Left ventricle myocardium superior (tissue), 1 donor: ENCODE measurements around the gene YWHAG. TPM values are rescaled to one million over a fixed set of nuclear protein-coding genes. Genes with fewer than 3 reads are reported as not detected.
A peak's percentile ranks its signal among the peaks of the same experiment; 100 is the strongest.
"Not testable (repeated sequence)": the region's sequence is repeated elsewhere in the genome, so short reads cannot be mapped to it uniquely, and the experiment has no call there.

Experiments
- ATAC-seq: fragments of 200-7000 bp; cut with Tn5 transposase; one replicate; pipeline ENCODE4 v1.9.1; 2020; ENCODE audit warnings: mild to moderate bottlenecking, moderate library complexity
- DNase-seq: peaks from one replicate; pipeline ENCODE4 v3.0.0-alpha.2; 2020
- intact Hi-C: fragments of 100-400 bp; cut with micrococcal nuclease; formaldehyde crosslinking; loops from one replicate; pipeline ENCODE4 v1.11.0; 2022
- total RNA-seq: library from RNA; stranded (reverse); fragmentation: NEBNext Ultra II Directional; extraction: Animal tissue kit (Norgen Biotek cat#: 25700); gene quantifications from one replicate; pipeline ENCODE4 v1.2.1, GENCODE V29; 2021
- donor health status: DM: no; HTN: yes; CAD: no; lungs with severe emphysema.

YWHAG gene
- total RNA-seq, 1 donor from 2014 or later: 238 TPM

GRCh38 chr7:76383089-76383944, 24.5 kb upstream of the YWHAG start:
- ATAC-seq (no peak), DNase-seq (no peak)
- intact Hi-C loops: no loop called here

- DNase-seq: no peak
- intact Hi-C loops: no loop called here
- ATAC-seq: no peak
Observed at GRCh38 chr7:76381814-76382213, 23.0 kb upstream of the YWHAG start.

- intact Hi-C loops: no loop called here
- no peak for DNase-seq
- ATAC-seq: no peak
Observed at GRCh38 chr7:76380623-76380966, 21.8 kb upstream of the YWHAG start.

GRCh38 chr7:76377186-76377918, 18.6 kb upstream of the YWHAG start:
- ATAC-seq (peak; percentile 18), DNase-seq (peak; percentile 57)
- intact Hi-C loops: no loop called here

GRCh38 chr7:76375251-76375650, 16.5 kb upstream of the YWHAG start:
- intact Hi-C loops: no loop called here
- ATAC-seq (no peak), DNase-seq (peak; percentile 13)

- intact Hi-C loops: no loop called here
- ATAC-seq (no peak), DNase-seq (peak; percentile 13)
Observed at GRCh38 chr7:76372984-76373833, 14.4 kb upstream of the YWHAG start.

- ATAC-seq (no peak), DNase-seq (peak; percentile 4)
- intact Hi-C loops: no loop called here
Observed at GRCh38 chr7:76371396-76371795, 12.6 kb upstream of the YWHAG start.

- intact Hi-C loops: no loop called here
- DNase-seq (no peak), ATAC-seq (no peak)
Observed at GRCh38 chr7:76369018-76369417, 10.2 kb upstream of the YWHAG start.

- DNase-seq (no peak), ATAC-seq (no peak)
- intact Hi-C loops: no loop called here
Observed at GRCh38 chr7:76368190-76368589, 9.4 kb upstream of the YWHAG start.

- ATAC-seq (peak; percentile 3), DNase-seq (peak; percentile 49)
- intact Hi-C loops: no loop called here
Observed at GRCh38 chr7:76364198-76364584, 5.4 kb upstream of the YWHAG start.

GRCh38 chr7:76363754-76364153, 5.0 kb upstream of the YWHAG start:
- ATAC-seq, intact Hi-C loops, DNase-seq: not testable (repeated sequence)

- intact Hi-C loops: no loop called here
- ATAC-seq: no peak
- no peak for DNase-seq
Observed at GRCh38 chr7:76359978-76360638, 1.3 kb upstream of the YWHAG start.

- intact Hi-C loops: no loop called here
- DNase-seq (peak; percentile 99), ATAC-seq (peak; percentile 93)
Observed at GRCh38 chr7:76359111-76359977, 553 bp upstream of the YWHAG start.

GRCh38 chr7:76358011-76358480, 745 bp downstream of the YWHAG start:
- peak; percentile 34 for ATAC-seq
- intact Hi-C loops: no loop called here
- DNase-seq: peak; percentile 82

GRCh38 chr7:76357475-76358010, 1.2 kb downstream of the YWHAG start:
- DNase-seq (no peak), ATAC-seq (no peak)
- intact Hi-C loops: no loop called here

- intact Hi-C loops: no loop called here
- ATAC-seq (no peak), DNase-seq (no peak)
Observed at GRCh38 chr7:76356823-76357222, 2.0 kb downstream of the YWHAG start.

- DNase-seq: no peak
- no peak for ATAC-seq
- intact Hi-C loops: no loop called here
Observed at GRCh38 chr7:76356115-76356514, 2.7 kb downstream of the YWHAG start.
